CD4-positive, alpha-beta T cell treated with Interleukin-6 for 4 hours (primary cell): Measurements from ENCODE around the gene TRAPPC10.
"Not testable (repeated sequence)": the region's sequence is repeated elsewhere in the genome, so short reads cannot be mapped to it uniquely, and the experiment has no call there.

Experiments used
- DNase-seq: peaks from one replicate; pipeline ENCODE4 v3.0.0-alpha.2; 2020; ENCODE audit warnings: mixed read lengths

TRAPPC10 gene

DNA sequence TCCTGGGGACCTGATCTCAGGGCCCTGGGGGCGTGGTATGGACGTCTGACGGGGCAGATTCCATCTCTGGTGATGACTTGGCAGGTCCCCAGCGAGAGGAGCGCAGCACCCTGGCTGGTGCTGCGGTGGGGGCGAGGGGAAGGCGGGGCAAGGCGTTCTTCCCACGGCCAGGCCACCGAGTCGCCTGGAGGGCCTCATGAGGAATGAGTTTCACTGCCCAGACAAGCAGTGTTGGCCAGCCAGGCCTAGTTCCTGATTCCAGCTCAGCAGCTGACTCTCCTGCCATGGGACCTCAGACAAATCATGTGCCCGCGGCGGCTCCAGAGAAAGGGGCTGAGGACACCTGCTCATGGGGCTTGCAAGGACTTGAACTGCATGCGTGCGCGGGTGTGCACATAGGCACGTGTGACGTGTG, 142.7 kb downstream of the TRAPPC10 start:
- DNase-seq: not testable (repeated sequence)

DNA sequence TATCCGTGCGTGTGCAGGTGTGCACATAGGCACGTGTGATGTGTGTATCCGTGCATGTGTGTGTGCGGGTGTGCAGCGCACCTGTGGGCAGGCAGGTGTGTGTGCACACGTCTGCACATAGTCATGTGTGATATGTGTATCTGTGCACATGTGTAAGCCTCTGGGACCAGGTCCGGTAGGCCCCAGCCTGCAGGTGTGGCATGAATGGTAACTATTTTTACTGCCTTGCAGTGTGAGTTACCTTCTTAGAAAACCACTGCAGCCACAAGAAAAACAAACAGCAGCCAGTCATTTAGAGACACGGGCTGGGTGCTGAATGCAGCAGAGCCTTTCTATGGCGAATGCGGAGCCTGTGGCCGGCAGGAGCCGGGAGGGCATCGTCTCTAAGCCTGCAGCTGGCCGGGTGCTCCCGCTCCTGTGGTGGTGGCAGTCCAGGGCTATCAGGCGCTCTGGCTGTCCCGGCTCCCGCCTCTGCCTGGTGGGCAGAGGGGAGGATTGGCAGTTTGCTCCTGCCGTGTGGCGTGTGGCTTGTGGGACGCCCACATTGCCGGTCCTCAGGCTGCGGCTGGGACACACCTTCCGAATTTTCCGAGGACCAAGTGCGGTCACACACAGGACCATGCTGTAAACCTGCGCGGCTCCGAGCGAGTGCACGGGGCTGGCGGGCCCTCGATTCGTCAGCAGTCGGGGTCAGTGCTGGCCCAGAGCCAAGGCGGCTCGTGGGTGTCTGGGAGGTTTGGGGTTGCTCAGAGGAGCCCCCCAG, 143.3 kb downstream of the TRAPPC10 start:
- DNase-seq: not testable (repeated sequence)

GRCh38 chr21:44155994-44156380, 143.9 kb downstream of the TRAPPC10 start:
- DNase-seq: not testable (repeated sequence)
